ENCODE measurements around the gene TRMT10B.
A peak's percentile ranks its signal among the peaks of the same experiment; 100 is the strongest.

Gene TRMT10B

GRCh38 chr9:37753489-37754190 is at the start of gene TRMT10B:
TRMT10B (plus strand) TSS chr9:37753805; CDS start chr9:37761932, 8,127 bp downstream.
- Histone ChIP-seq H3K27me3 (ENCODE audit: control insufficient read depth, low read length) (no peaks in the 10 kb centered on the region), H3K4me1 (ENCODE audit: control insufficient read depth, low read length) (peaks cover 17% of the 10 kb centered on the region), H3K9me3 (ENCODE audit: control insufficient read depth, insufficient read depth, low read length) (peaks cover 7% of the 10 kb centered on the region; the same call in 1 of the 2 replicates), H3K79me2 (ENCODE audit: control insufficient read depth, low read length) (peaks cover 11% of the 10 kb centered on the region), H4K20me1 (ENCODE audit: control insufficient read depth, insufficient read depth, low read depth, low read length) (no peaks in the 10 kb centered on the region), H3F3A (ENCODE audit: control insufficient read depth, insufficient read depth) (no peaks in the 10 kb centered on the region), H3K4me2 (ENCODE audit: low read length) (peak within 1 kb of the TSS; percentile 96), H3K27ac (ENCODE audit: low read depth, low read length) (peak within 1 kb of the TSS; percentile 37), H3K4me3 (ENCODE audit: low read length) (peak within 1 kb of the TSS; percentile 96), H3K36me3 (ENCODE audit: control insufficient read depth, low read length) (peaks cover 3% of the 10 kb centered on the region; the same call in 1 of the 2 replicates), H3K9me2 (replicated peaks; ENCODE audit: control insufficient read depth, low read length) (no peaks in the 10 kb centered on the region)
- TF ChIP-seq EZH2phosphoT487 (IDR thresholded peaks at IDR 0.05; ENCODE audit: borderline replicate concordance, low read length): no peak
- TF ChIP-seq CTCF (IDR thresholded peaks at IDR 0.05; ENCODE audit: low read depth, low read length, poor library complexity, severe bottlenecking): peak; percentile 11

GRCh38 chr9:37705787-37706186 is 47.8 kb upstream of the TRMT10B start:
- Histone ChIP-seq H3K79me2 (ENCODE audit: control insufficient read depth, low read length) (no peaks in the 10 kb centered on the region), H3K9me3 (ENCODE audit: control insufficient read depth, insufficient read depth, low read length) (no peaks in the 10 kb centered on the region), H3K4me2 (ENCODE audit: low read length) (no peak overlapping the region), H3K9me2 (replicated peaks; ENCODE audit: control insufficient read depth, low read length) (no peaks in the 10 kb centered on the region), H3F3A (ENCODE audit: control insufficient read depth, insufficient read depth) (no peaks in the 10 kb centered on the region), H3K36me3 (ENCODE audit: control insufficient read depth, low read length) (no peaks in the 10 kb centered on the region), H3K4me3 (ENCODE audit: low read length) (no peak overlapping the region), H3K27ac (ENCODE audit: low read depth, low read length) (no peak overlapping the region), H4K20me1 (ENCODE audit: control insufficient read depth, insufficient read depth, low read depth, low read length) (no peaks in the 10 kb centered on the region), H3K4me1 (ENCODE audit: control insufficient read depth, low read length) (no peaks in the 10 kb centered on the region), H3K27me3 (ENCODE audit: control insufficient read depth, low read length) (peaks cover 34% of the 10 kb centered on the region)
- TF ChIP-seq CTCF (IDR thresholded peaks at IDR 0.05; ENCODE audit: low read depth, low read length, poor library complexity, severe bottlenecking) (no peak), EZH2phosphoT487 (IDR thresholded peaks at IDR 0.05; ENCODE audit: borderline replicate concordance, low read length) (no peak)

GRCh38 chr9:37706290-37706689 is 47.3 kb upstream of the TRMT10B start:
- Histone ChIP-seq H3K27ac (ENCODE audit: low read depth, low read length) (no peak overlapping the region), H3K9me3 (ENCODE audit: control insufficient read depth, insufficient read depth, low read length) (no peaks in the 10 kb centered on the region), H3K36me3 (ENCODE audit: control insufficient read depth, low read length) (no peaks in the 10 kb centered on the region), H4K20me1 (ENCODE audit: control insufficient read depth, insufficient read depth, low read depth, low read length) (no peaks in the 10 kb centered on the region), H3K79me2 (ENCODE audit: control insufficient read depth, low read length) (no peaks in the 10 kb centered on the region), H3K4me1 (ENCODE audit: control insufficient read depth, low read length) (no peaks in the 10 kb centered on the region), H3F3A (ENCODE audit: control insufficient read depth, insufficient read depth) (no peaks in the 10 kb centered on the region), H3K27me3 (ENCODE audit: control insufficient read depth, low read length) (peaks cover 34% of the 10 kb centered on the region), H3K9me2 (replicated peaks; ENCODE audit: control insufficient read depth, low read length) (no peaks in the 10 kb centered on the region), H3K4me3 (ENCODE audit: low read length) (no peak overlapping the region), H3K4me2 (ENCODE audit: low read length) (no peak overlapping the region)
- TF ChIP-seq EZH2phosphoT487 (IDR thresholded peaks at IDR 0.05; ENCODE audit: borderline replicate concordance, low read length): no peak
- TF ChIP-seq CTCF (IDR thresholded peaks at IDR 0.05; ENCODE audit: low read depth, low read length, poor library complexity, severe bottlenecking): no peak
